Effector memory CD4-positive, alpha-beta T cell (primary cell): Measurements from ENCODE around the gene MYADM.

Experiments used
- DNase-seq, 3 donors: peaks; one replicate each; pipeline ENCODE4 v3.0.0-alpha.2; 2020
- H3K27ac ChIP-seq: 2 replicates; pipeline ENCODE4 v1.7.0; 2013; ENCODE audit warnings: mild to moderate bottlenecking, low read length, moderate library complexity; ENCODE audit not compliant: insufficient read depth, poor library complexity, severe bottlenecking
- H3K27me3 ChIP-seq: replicated peaks from 2 replicates; pipeline ENCODE4 v1.7.0; 2013; ENCODE audit warnings: mild to moderate bottlenecking, low read length; ENCODE audit not compliant: insufficient read depth, control insufficient read depth, poor library complexity, severe bottlenecking
- H3K36me3 ChIP-seq: 2 replicates; pipeline ENCODE4 v1.7.0; 2013; ENCODE audit warnings: mild to moderate bottlenecking, low read length, moderate library complexity; ENCODE audit not compliant: control insufficient read depth, insufficient read depth
- H3K4me1 ChIP-seq: 2 replicates; pipeline ENCODE4 v1.7.0; 2013; ENCODE audit warnings: low read length, mild to moderate bottlenecking; ENCODE audit not compliant: control insufficient read depth, insufficient read depth, poor library complexity, severe bottlenecking
- H3K4me3 ChIP-seq: 2 replicates; pipeline ENCODE4 v1.7.0; 2013; ENCODE audit warnings: low read length, low read depth, mild to moderate bottlenecking; ENCODE audit not compliant: insufficient read depth, poor library complexity, severe bottlenecking
- H3K9me3 ChIP-seq: 2 replicates; pipeline ENCODE4 v1.7.0; 2013; ENCODE audit warnings: mild to moderate bottlenecking, low read length, moderate library complexity; ENCODE audit not compliant: control insufficient read depth

Gene MYADM

GRCh38 chr19:53876651-53877224 lies 9.1 kb downstream of the MYADM start:
- H3K4me3 ChIP-seq = no peak overlapping the region
- no peak for DNase-seq
- H3K27me3 ChIP-seq = peaks cover 18% of the 10 kb centered on the region
- no peaks in the 10 kb centered on the region for H3K9me3 ChIP-seq
- peaks cover 15% of the 10 kb centered on the region for H3K36me3 ChIP-seq
- H3K4me1 ChIP-seq = peaks cover 59% of the 10 kb centered on the region
- H3K27ac ChIP-seq = no peak overlapping the region

GRCh38 chr19:53877361-53877766 lies 9.7 kb downstream of the MYADM start:
- no peaks in the 10 kb centered on the region for H3K9me3 ChIP-seq
- H3K36me3 ChIP-seq = peaks cover 15% of the 10 kb centered on the region
- peaks cover 24% of the 10 kb centered on the region for H3K27me3 ChIP-seq
- DNase-seq = peak in 1 of 3 donors; percentile 44
- peaks cover 65% of the 10 kb centered on the region for H3K4me1 ChIP-seq
- no peak overlapping the region for H3K27ac ChIP-seq
- no peak overlapping the region for H3K4me3 ChIP-seq

GRCh38 chr19:53878776-53879139 lies 11.1 kb downstream of the MYADM start:
- Histone ChIP-seq H3K9me3 (no peaks in the 10 kb centered on the region), H3K36me3 (peaks cover 9% of the 10 kb centered on the region), H3K4me3 (peak overlapping the region; percentile 44), H3K4me1 (peaks cover 63% of the 10 kb centered on the region), H3K27me3 (peaks cover 38% of the 10 kb centered on the region), H3K27ac (no peak overlapping the region)
- DNase-seq = no peak

- H3K36me3 ChIP-seq = peaks cover 2% of the 10 kb centered on the region
- H3K27me3 ChIP-seq = peaks cover 43% of the 10 kb centered on the region
- peak; percentile 50 to 63 (median 51) for DNase-seq
- peak overlapping the region; percentile 44 for H3K4me3 ChIP-seq
- no peaks in the 10 kb centered on the region for H3K9me3 ChIP-seq
- H3K4me1 ChIP-seq = peaks cover 57% of the 10 kb centered on the region
- no peak overlapping the region for H3K27ac ChIP-seq
These were observed 11.7 kb downstream of the MYADM start for GRCh38 chr19:53879140-53880081.

- Histone ChIP-seq H3K36me3 (no peaks in the 10 kb centered on the region), H3K27me3 (peaks cover 43% of the 10 kb centered on the region), H3K27ac (no peak overlapping the region), H3K4me3 (no peak overlapping the region), H3K9me3 (no peaks in the 10 kb centered on the region), H3K4me1 (peaks cover 42% of the 10 kb centered on the region)
- DNase-seq = no peak
These were observed 13.2 kb downstream of the MYADM start for GRCh38 chr19:53880711-53881481.

- peak; percentile 58 to 68 (median 61) for DNase-seq
- Histone ChIP-seq H3K27me3 (peaks cover 43% of the 10 kb centered on the region), H3K4me1 (peaks cover 40% of the 10 kb centered on the region)
These were observed 14.1 kb downstream of the MYADM start, which contains the start of gene PRKCG for GRCh38 chr19:53881482-53882390. TSS of gene PRKCG (plus strand) at chr19:53882197. CDS start at chr19:53882495, 298 bp downstream.

GRCh38 chr19:53882391-53883050 lies 14.8 kb downstream of the MYADM start:
- Histone ChIP-seq H3K9me3 (no peaks in the 10 kb centered on the region), H3K36me3 (no peaks in the 10 kb centered on the region), H3K4me1 (peaks cover 33% of the 10 kb centered on the region), H3K27me3 (peaks cover 43% of the 10 kb centered on the region), H3K27ac (no peak overlapping the region), H3K4me3 (peak overlapping the region; percentile 46)
- no peak for DNase-seq

More at GRCh38 chr19:53881482-53882390, 14.1 kb downstream of the MYADM start, which contains the start of gene PRKCG:
- Histone ChIP-seq H3K36me3 (no peaks in the 10 kb centered on the region), H3K4me3 (peak within 1 kb of the TSS; percentile 46), H3K27ac (no peak within 1 kb of the TSS), H3K9me3 (no peaks in the 10 kb centered on the region)

GRCh38 chr19:53883231-53883661 lies 15.6 kb downstream of the MYADM start:
- Histone ChIP-seq H3K4me3 (no peak overlapping the region), H3K27ac (no peak overlapping the region), H3K36me3 (no peaks in the 10 kb centered on the region), H3K4me1 (peaks cover 33% of the 10 kb centered on the region), H3K27me3 (peaks cover 43% of the 10 kb centered on the region), H3K9me3 (no peaks in the 10 kb centered on the region)
- DNase-seq = no peak

GRCh38 chr19:53883741-53884140 lies 16.1 kb downstream of the MYADM start:
- Histone ChIP-seq H3K27me3 (peaks cover 43% of the 10 kb centered on the region), H3K4me3 (no peak overlapping the region), H3K4me1 (peaks cover 32% of the 10 kb centered on the region), H3K27ac (no peak overlapping the region), H3K9me3 (no peaks in the 10 kb centered on the region), H3K36me3 (no peaks in the 10 kb centered on the region)
- no peak for DNase-seq
